Left lung (tissue), 10 donors: Measurements from ENCODE around the gene C14orf132. TPM values are rescaled to one million over a fixed set of nuclear protein-coding genes. Genes with fewer than 3 reads are reported as not detected.
A peak's percentile ranks its signal among the peaks of the same experiment; 100 is the strongest.

Experiments
- ATAC-seq: fragments of 200-7000 bp; cut with Tn5 transposase; one replicate; pipeline ENCODE4 v1.9.1; 2020; ENCODE audit warnings: moderate library complexity
- DNase-seq, 4 donors: peaks; one replicate each; pipeline ENCODE4 v3.0.0-alpha.2; 2013 to 2020
- H3K27ac ChIP-seq, 2 donors: fragments of 200-600 bp; sonication (generic) in 1 of 2; one replicate each; pipeline versions ENCODE4 v1.5.0 to v1.8.0; 2020 to 2021
- H3K27me3 ChIP-seq, 2 donors: fragments of 200-600 bp; sonication (generic) in 1 of 2; one replicate each; pipeline versions ENCODE4 v1.5.0 to v1.8.0; 2020 to 2021
- H3K36me3 ChIP-seq, 2 donors: fragments of 200-600 bp; sonication (generic) in 1 of 2; one replicate each; pipeline versions ENCODE4 v1.5.0 to v1.8.0; 2020 to 2021
- H3K4me1 ChIP-seq, 2 donors: fragments of 200-600 bp; one replicate each; pipeline ENCODE4 v1.8.0; 2021
- H3K4me3 ChIP-seq, 2 donors: fragments of 200-600 bp; sonication (generic) in 1 of 2; one replicate each; pipeline versions ENCODE4 v1.5.0 to v1.8.0; 2020 to 2021; ENCODE audit warnings: mild to moderate bottlenecking in 1 of 2
- H3K9me3 ChIP-seq, 2 donors: fragments of 200-600 bp; sonication (generic) in 1 of 2; one replicate each; pipeline versions ENCODE4 v1.5.0 to v1.8.0; 2020 to 2021
- intact Hi-C, 2 donors: fragments of 100-400 bp; cut with DNase I; formaldehyde crosslinking; loops; one replicate each; pipeline versions ENCODE4 v1.11.2 to v1.14.2; 2022
- polyA plus RNA-seq, 6 donors: library from polyadenylated mRNA; unstranded; fragments of 120-200 nt; gene quantifications; one replicate each; pipeline ENCODE4 v1.2.1, GENCODE V29; 2013; ENCODE audit not compliant: insufficient read length in 6 of 6
- total RNA-seq, 2 donors: library from RNA; stranded (reverse); fragmentation: NEBNext Ultra II Directional; extraction: Animal tissue kit (Norgen Biotek cat#: 25700); gene quantifications; one replicate each; pipeline ENCODE4 v1.2.1, GENCODE V29; 2021
- TF ChIP-seq, protein P1 (sequence below), 2 donors: fragments of 200-600 bp; sonication (generic) in 1 of 2; IDR thresholded peaks; one replicate each; pipeline versions ENCODE4 v1.5.0 to v1.8.0; 2021; ENCODE audit warnings: antibody characterized with exemption in 2 of 2
- donor health status: DM: no; HTN: yes; CAD: no.
- donor health status: DM: no; HTN: no; CAD: no.

The C14orf132 gene
- total and polyA plus RNA-seq, 8 donors: 23.2 to 87.8 (median 34.0) TPM

DNA sequence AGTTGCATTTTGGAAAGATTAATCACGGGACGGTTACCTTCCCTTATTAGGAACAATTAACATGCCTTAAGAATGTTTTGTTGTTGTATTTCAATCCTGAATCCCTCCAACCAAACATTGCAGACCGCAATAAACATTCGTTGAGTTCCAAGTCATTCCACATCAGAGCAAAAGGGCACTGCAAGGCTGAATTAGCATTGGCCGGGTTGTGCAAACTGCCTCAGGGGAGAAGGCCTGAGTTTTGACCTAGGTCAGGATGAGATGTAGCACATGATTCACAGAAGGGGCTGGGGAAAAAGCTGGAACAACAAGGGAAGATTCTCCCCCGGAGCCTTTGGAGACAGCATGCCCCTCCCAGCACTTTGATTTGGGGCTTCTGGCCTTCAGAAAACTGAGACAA is 83.3 kb downstream of the C14orf132 start:
- no peak for DNase-seq

DNA sequence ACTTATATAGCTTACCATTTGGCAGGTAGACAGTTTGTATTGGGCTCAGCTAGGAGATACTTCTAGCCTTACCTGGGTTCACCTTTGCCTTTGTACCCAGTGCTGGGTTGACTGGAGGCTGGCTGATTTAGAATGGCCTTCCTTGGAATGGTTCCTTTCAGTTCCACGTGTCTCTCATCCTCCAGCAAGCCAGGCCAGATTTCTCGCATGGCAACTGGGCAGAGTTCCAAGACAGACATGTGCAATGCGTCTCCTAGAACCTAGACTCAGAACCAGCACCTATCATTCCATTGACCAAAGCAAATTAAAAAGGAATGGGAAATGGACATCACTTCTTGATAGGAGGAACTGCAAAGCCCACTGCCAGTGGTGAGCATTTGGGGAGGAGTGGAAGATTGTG is 86.4 kb downstream of the C14orf132 start:
- Histone ChIP-seq H3K27me3 (no peaks in the 10 kb centered on the region), H3K4me1 (peaks cover 0 to 14% of the 10 kb centered on the region in 2 donors), H3K36me3 (no peaks in the 10 kb centered on the region), H3K27ac (no peak overlapping the region), H3K9me3 (no peaks in the 10 kb centered on the region), H3K4me3 (no peak overlapping the region)
- TF ChIP-seq, protein P1, sequence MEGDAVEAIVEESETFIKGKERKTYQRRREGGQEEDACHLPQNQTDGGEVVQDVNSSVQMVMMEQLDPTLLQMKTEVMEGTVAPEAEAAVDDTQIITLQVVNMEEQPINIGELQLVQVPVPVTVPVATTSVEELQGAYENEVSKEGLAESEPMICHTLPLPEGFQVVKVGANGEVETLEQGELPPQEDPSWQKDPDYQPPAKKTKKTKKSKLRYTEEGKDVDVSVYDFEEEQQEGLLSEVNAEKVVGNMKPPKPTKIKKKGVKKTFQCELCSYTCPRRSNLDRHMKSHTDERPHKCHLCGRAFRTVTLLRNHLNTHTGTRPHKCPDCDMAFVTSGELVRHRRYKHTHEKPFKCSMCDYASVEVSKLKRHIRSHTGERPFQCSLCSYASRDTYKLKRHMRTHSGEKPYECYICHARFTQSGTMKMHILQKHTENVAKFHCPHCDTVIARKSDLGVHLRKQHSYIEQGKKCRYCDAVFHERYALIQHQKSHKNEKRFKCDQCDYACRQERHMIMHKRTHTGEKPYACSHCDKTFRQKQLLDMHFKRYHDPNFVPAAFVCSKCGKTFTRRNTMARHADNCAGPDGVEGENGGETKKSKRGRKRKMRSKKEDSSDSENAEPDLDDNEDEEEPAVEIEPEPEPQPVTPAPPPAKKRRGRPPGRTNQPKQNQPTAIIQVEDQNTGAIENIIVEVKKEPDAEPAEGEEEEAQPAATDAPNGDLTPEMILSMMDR (IDR thresholded peaks at IDR 0.05): no peak
- ATAC-seq: no peak
- intact Hi-C loops: no loop called here
- DNase-seq: peak in 2 of 4 donors; percentile 51 to 70

More for the DNA sequence above, 83.3 kb downstream of the C14orf132 start:
- Histone ChIP-seq H3K27ac (no peak overlapping the region), H3K4me1 (peaks cover 0 to 14% of the 10 kb centered on the region in 2 donors), H3K36me3 (no peaks in the 10 kb centered on the region), H3K9me3 (no peaks in the 10 kb centered on the region), H3K4me3 (no peak overlapping the region), H3K27me3 (no peaks in the 10 kb centered on the region)
- intact Hi-C loops: no loop called here
- ATAC-seq: no peak
- TF ChIP-seq, protein P1 (IDR thresholded peaks at IDR 0.05): no peak

DNA sequence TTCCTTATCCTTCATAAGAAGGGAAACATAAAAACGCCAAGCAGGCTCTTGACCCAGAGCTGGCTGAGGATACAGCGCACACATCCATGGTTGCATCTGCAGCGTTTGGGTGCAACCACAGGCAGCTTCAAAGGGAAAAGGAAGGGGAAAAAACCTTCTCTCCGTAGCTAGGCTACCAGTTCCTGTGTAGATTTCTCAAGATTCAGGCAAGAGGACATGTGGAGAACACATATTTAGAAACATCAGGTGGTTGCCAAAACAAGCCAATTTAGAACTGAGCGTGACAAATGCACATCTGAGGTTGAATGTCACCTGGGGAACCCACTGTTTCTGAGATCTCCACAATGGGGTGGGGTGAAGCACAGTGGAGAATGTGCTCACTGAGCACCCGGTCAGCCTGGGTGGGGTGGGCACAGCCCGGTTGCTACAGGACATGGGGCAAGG is 87.2 kb downstream of the C14orf132 start:
- no peak overlapping the region for H3K4me3 ChIP-seq
- intact Hi-C loops: no loop called here
- H3K4me1 ChIP-seq: peaks cover 0 to 14% of the 10 kb centered on the region in 2 donors
- no peaks in the 10 kb centered on the region for H3K9me3 ChIP-seq
- H3K36me3 ChIP-seq: no peaks in the 10 kb centered on the region
- peak overlapping the region in 1 of 2 donors; percentile 46 for H3K27ac ChIP-seq
- H3K27me3 ChIP-seq: no peaks in the 10 kb centered on the region
- TF ChIP-seq, protein P1 (IDR thresholded peaks at IDR 0.05): no peak
- ATAC-seq: peak; percentile 35
- DNase-seq: no peak

DNA sequence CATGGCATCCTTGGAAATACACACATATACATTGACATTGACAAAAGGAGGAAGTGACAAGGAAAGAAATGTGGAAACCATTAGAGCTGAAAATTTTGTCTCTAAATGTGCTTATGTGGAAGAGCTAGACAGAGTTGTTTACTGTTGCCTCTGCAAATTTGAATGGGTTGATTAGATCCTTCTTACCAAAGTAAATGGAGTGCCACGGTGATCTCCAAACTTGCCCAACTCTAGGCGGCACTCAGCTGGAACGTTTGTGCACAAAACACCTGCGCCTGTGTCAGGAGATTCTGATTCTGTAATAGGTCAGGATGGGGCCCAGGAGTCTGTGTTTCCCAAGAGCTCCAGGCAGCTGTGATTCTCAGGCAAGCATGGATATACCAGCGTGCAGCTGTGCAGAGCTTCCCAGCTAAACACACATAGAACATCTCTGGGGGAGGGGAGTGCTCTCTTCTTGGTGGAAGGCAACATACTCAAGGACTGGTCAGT is 87.7 kb downstream of the C14orf132 start:
- Histone ChIP-seq H3K4me3 (no peak overlapping the region), H3K36me3 (no peaks in the 10 kb centered on the region), H3K27me3 (no peaks in the 10 kb centered on the region), H3K27ac (peak overlapping the region in 1 of 2 donors; percentile 46), H3K9me3 (no peaks in the 10 kb centered on the region), H3K4me1 (peaks cover 0 to 14% of the 10 kb centered on the region in 2 donors)
- no peak for ATAC-seq
- intact Hi-C loops: no loop called here
- TF ChIP-seq, protein P1 (IDR thresholded peaks at IDR 0.05): no peak
- no peak for DNase-seq

DNA sequence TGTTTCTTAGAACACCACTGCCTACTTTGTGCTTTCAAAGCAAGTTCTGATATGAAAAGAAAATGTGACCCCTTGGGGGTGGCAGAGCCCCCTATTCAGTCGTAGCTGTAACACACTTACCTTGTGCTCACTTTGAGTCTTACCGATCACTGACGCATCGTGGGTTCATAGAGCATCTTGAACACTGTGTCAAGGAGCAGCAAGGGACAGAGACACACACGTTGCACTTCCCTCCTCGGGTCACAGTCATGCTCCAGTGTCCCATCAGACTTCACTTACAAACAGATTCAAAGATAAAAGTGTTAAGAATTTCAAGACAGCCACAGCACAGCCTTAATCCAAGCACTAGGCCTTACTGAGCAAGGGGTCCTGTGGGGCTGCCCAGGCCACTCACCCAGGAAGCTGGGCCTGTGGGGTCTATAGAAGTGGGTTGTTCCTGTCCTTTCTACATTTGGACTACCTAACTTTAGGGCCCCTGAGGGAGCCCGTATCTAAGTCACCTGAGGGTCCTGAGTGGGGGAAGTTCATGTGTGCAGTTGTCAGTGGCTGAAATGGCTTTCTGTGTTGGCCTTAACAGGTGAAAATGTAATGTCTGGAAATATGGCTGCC is 90.1 kb downstream of the C14orf132 start:
- Histone ChIP-seq H3K4me3 (no peak overlapping the region), H3K9me3 (no peaks in the 10 kb centered on the region), H3K27ac (no peak overlapping the region), H3K36me3 (no peaks in the 10 kb centered on the region), H3K27me3 (no peaks in the 10 kb centered on the region), H3K4me1 (peaks cover 0 to 14% of the 10 kb centered on the region in 2 donors)
- DNase-seq (no peak), ATAC-seq (no peak)
- intact Hi-C loops: no loop called here
- TF ChIP-seq, protein P1 (IDR thresholded peaks at IDR 0.05): no peak
